Parathyroid adenoma (tissue), 2 donors: ENCODE results near the gene NEO1.

Experiments used
- H2AFZ ChIP-seq: fragments of 300-600 bp; sonication (generic); one replicate; pipeline ENCODE4 v1.7.0; 2017; ENCODE audit warnings: antibody characterized with exemption, mild to moderate bottlenecking
- H3K27ac ChIP-seq: fragments of 300-600 bp; sonication (generic); one replicate; pipeline ENCODE4 v1.7.0; 2017
- H3K27me3 ChIP-seq: fragments of 300-600 bp; sonication (generic); one replicate; pipeline ENCODE4 v1.7.0; 2017; ENCODE audit warnings: low read length; ENCODE audit not compliant: control insufficient read depth, insufficient read depth
- H3K36me3 ChIP-seq: fragments of 300-600 bp; sonication (generic); one replicate; pipeline ENCODE4 v1.7.0; 2017; ENCODE audit warnings: low read length; ENCODE audit not compliant: control insufficient read depth, insufficient read depth
- H3K4me1 ChIP-seq: fragments of 300-600 bp; sonication (generic); one replicate; pipeline ENCODE4 v1.7.0; 2017; ENCODE audit warnings: control low read depth
- H3K4me2 ChIP-seq: fragments of 300-600 bp; sonication (generic); one replicate; pipeline ENCODE4 v1.7.0; 2017; ENCODE audit warnings: low read length
- H3K4me3 ChIP-seq: fragments of 300-600 bp; sonication (generic); one replicate; pipeline ENCODE4 v1.7.0; 2017; ENCODE audit warnings: low read depth, low read length
- H3K79me2 ChIP-seq: fragments of 300-600 bp; sonication (generic); one replicate; pipeline ENCODE4 v1.7.0; 2017; ENCODE audit warnings: control low read depth
- H3K9ac ChIP-seq: fragments of 300-600 bp; sonication (generic); one replicate; pipeline ENCODE4 v1.7.0; 2017; ENCODE audit warnings: mild to moderate bottlenecking
- H3K9me3 ChIP-seq: fragments of 300-600 bp; sonication (generic); one replicate; pipeline ENCODE4 v1.7.0; 2017; ENCODE audit warnings: low read length; ENCODE audit not compliant: control insufficient read depth
- CTCF ChIP-seq: fragments of 300-600 bp; sonication (generic); IDR thresholded peaks from one replicate; pipeline ENCODE4 v1.7.0; 2017; ENCODE audit warnings: antibody characterized with exemption, mild to moderate bottlenecking
- donor health status: primary hyperparathyroidism.

Gene NEO1

GRCh38 chr15:73319460-73320245, 267.4 kb downstream of the NEO1 start:
- H3K4me3 ChIP-seq = no peak overlapping the region
- no peaks in the 10 kb centered on the region for H3K27me3 ChIP-seq
- H3K9ac ChIP-seq = no peak overlapping the region
- no peaks in the 10 kb centered on the region for H3K4me1 ChIP-seq
- no peak overlapping the region for H3K4me2 ChIP-seq
- no peak overlapping the region for H3K27ac ChIP-seq
- TF ChIP-seq CTCF = no peak
- H3K36me3 ChIP-seq = no peaks in the 10 kb centered on the region
- H3K9me3 ChIP-seq = no peaks in the 10 kb centered on the region
- no peaks in the 10 kb centered on the region for H3K79me2 ChIP-seq
- no peak overlapping the region for H2AFZ ChIP-seq

- no peaks in the 10 kb centered on the region for H3K27me3 ChIP-seq
- no peak overlapping the region for H3K4me3 ChIP-seq
Observed at GRCh38 chr15:73320619-73321180, 268.4 kb downstream of the NEO1 start.

GRCh38 chr15:73321496-73322450, 269.5 kb downstream of the NEO1 start:
- no peak overlapping the region for H2AFZ ChIP-seq
- H3K9ac ChIP-seq = no peak overlapping the region
- no peak for TF ChIP-seq CTCF
- no peaks in the 10 kb centered on the region for H3K79me2 ChIP-seq
- no peaks in the 10 kb centered on the region for H3K4me1 ChIP-seq
- H3K9me3 ChIP-seq = no peaks in the 10 kb centered on the region
- no peaks in the 10 kb centered on the region for H3K27me3 ChIP-seq
- H3K4me2 ChIP-seq = no peak overlapping the region
- no peak overlapping the region for H3K4me3 ChIP-seq
- H3K27ac ChIP-seq = no peak overlapping the region
- no peaks in the 10 kb centered on the region for H3K36me3 ChIP-seq

More at GRCh38 chr15:73320619-73321180, 268.4 kb downstream of the NEO1 start:
- no peak for TF ChIP-seq CTCF
- no peaks in the 10 kb centered on the region for H3K36me3 ChIP-seq
- no peaks in the 10 kb centered on the region for H3K4me1 ChIP-seq
- no peak overlapping the region for H3K4me2 ChIP-seq
- no peak overlapping the region for H2AFZ ChIP-seq
- H3K9me3 ChIP-seq = no peaks in the 10 kb centered on the region
- H3K79me2 ChIP-seq = no peaks in the 10 kb centered on the region
- H3K9ac ChIP-seq = no peak overlapping the region
- H3K27ac ChIP-seq = no peak overlapping the region

- Histone ChIP-seq H3K36me3 (no peaks in the 10 kb centered on the region), H3K4me1 (no peaks in the 10 kb centered on the region), H3K27ac (no peak overlapping the region), H3K4me3 (no peak overlapping the region), H3K9me3 (no peaks in the 10 kb centered on the region), H2AFZ (no peak overlapping the region), H3K4me2 (no peak overlapping the region), H3K27me3 (no peaks in the 10 kb centered on the region), H3K79me2 (no peaks in the 10 kb centered on the region), H3K9ac (no peak overlapping the region)
- no peak for TF ChIP-seq CTCF
Observed at GRCh38 chr15:73322665-73323373, 270.6 kb downstream of the NEO1 start.
